Measurements from ENCODE around the gene TCERG1L. TPM values are rescaled to one million over a fixed set of nuclear protein-coding genes. Genes with fewer than 3 reads are reported as not detected.

TCERG1L gene
- total RNA-seq, 1 donor from 2014 or later = 3.5 TPM

GRCh38 chr10:131218811-131219583, 92.5 kb downstream of the TCERG1L start:
- Histone ChIP-seq H3K9ac (ENCODE audit: low read length) (no peak overlapping the region), H3K4me2 (ENCODE audit: low read length) (no peak overlapping the region), H3K27me3 (ENCODE audit: insufficient read depth, low read length) (no peaks in the 10 kb centered on the region), H3K4me1 (ENCODE audit: insufficient read depth, low read length) (no peaks in the 10 kb centered on the region), H2AFZ (ENCODE audit: low read depth, low read length) (no peak overlapping the region), H3K4me3 (ENCODE audit: insufficient read depth, low read depth, low read length) (no peak overlapping the region), H4K20me1 (ENCODE audit: insufficient read depth, low read length) (no peaks in the 10 kb centered on the region), H3K9me3 (ENCODE audit: insufficient read depth, low read depth, low read length) (peaks cover 7% of the 10 kb centered on the region), H3K79me2 (ENCODE audit: insufficient read depth, low read length) (no peaks in the 10 kb centered on the region), H3K36me3 (ENCODE audit: insufficient read depth, low read length) (no peaks in the 10 kb centered on the region), H3K27ac (ENCODE audit: low read depth, low read length) (no peak overlapping the region)
- Mint-ChIP-seq H3K27me3 (ENCODE audit: low read depth, unreplicated experiment) (no peaks in the 10 kb centered on the region), H3K4me3 (ENCODE audit: unreplicated experiment) (no peak overlapping the region), H3K9me3 (ENCODE audit: unreplicated experiment) (peaks cover 9% of the 10 kb centered on the region), H3K27ac (ENCODE audit: unreplicated experiment) (no peak overlapping the region), H3K4me1 (ENCODE audit: low read depth, unreplicated experiment) (no peaks in the 10 kb centered on the region), H3K36me3 (ENCODE audit: low read depth, unreplicated experiment) (no peaks in the 10 kb centered on the region)
- TF ChIP-seq CTCF (IDR thresholded peaks at IDR 0.05; ENCODE audit: insufficient read depth, low read depth, low read length) = no peak
- TF ChIP-seq EZH2 (IDR thresholded peaks at IDR 0.05; ENCODE audit: insufficient read depth, low read length) = no peak
- DNase-seq (ENCODE audit: low read depth) = no peak
- FAIRE-seq = no peak

GRCh38 chr10:131216681-131217230, 94.8 kb downstream of the TCERG1L start:
- peaks cover 7% of the 10 kb centered on the region for H3K9me3 ChIP-seq (ENCODE audit: insufficient read depth, low read depth, low read length)

More at GRCh38 chr10:131216681-131217230, 94.8 kb downstream of the TCERG1L start:
- no peaks in the 10 kb centered on the region for H3K27me3 ChIP-seq (ENCODE audit: insufficient read depth, low read length)
- H3K27ac ChIP-seq (ENCODE audit: low read depth, low read length) = no peak overlapping the region
- no peaks in the 10 kb centered on the region for H3K79me2 ChIP-seq (ENCODE audit: insufficient read depth, low read length)
- Mint-ChIP-seq H3K27me3 (ENCODE audit: low read depth, unreplicated experiment) (no peaks in the 10 kb centered on the region), H3K36me3 (ENCODE audit: low read depth, unreplicated experiment) (no peaks in the 10 kb centered on the region), H3K27ac (ENCODE audit: unreplicated experiment) (no peak overlapping the region), H3K9me3 (ENCODE audit: unreplicated experiment) (peaks cover 2% of the 10 kb centered on the region), H3K4me3 (ENCODE audit: unreplicated experiment) (no peak overlapping the region), H3K4me1 (ENCODE audit: low read depth, unreplicated experiment) (no peaks in the 10 kb centered on the region)
- no peak overlapping the region for H3K4me3 ChIP-seq (ENCODE audit: insufficient read depth, low read depth, low read length)
- no peak overlapping the region for H2AFZ ChIP-seq (ENCODE audit: low read depth, low read length)
- no peak overlapping the region for H3K9ac ChIP-seq (ENCODE audit: low read length)
- H3K36me3 ChIP-seq (ENCODE audit: insufficient read depth, low read length) = no peaks in the 10 kb centered on the region
- H3K4me2 ChIP-seq (ENCODE audit: low read length) = no peak overlapping the region
- FAIRE-seq (no peak), DNase-seq (ENCODE audit: low read depth) (no peak)
- no peaks in the 10 kb centered on the region for H4K20me1 ChIP-seq (ENCODE audit: insufficient read depth, low read length)
- TF ChIP-seq CTCF (IDR thresholded peaks at IDR 0.05; ENCODE audit: insufficient read depth, low read depth, low read length) = no peak
- no peak for TF ChIP-seq EZH2 (IDR thresholded peaks at IDR 0.05; ENCODE audit: insufficient read depth, low read length)
- H3K4me1 ChIP-seq (ENCODE audit: insufficient read depth, low read length) = no peaks in the 10 kb centered on the region
